Measurements from ENCODE around the gene SP6.

SP6 gene

GRCh38 chr17:47895347-47895855 lies 44.4 kb upstream of the SP6 start:
- peak overlapping the region; percentile 94 for H3K4me3 ChIP-seq (replicated peaks; ENCODE audit: low read depth, low read length)
- DNase-seq (ENCODE audit: low read depth) = peak; percentile 28
- TF ChIP-seq CTCF (IDR thresholded peaks at IDR 0.05; ENCODE audit: low read length, missing control alignments) = no peak

DNA sequence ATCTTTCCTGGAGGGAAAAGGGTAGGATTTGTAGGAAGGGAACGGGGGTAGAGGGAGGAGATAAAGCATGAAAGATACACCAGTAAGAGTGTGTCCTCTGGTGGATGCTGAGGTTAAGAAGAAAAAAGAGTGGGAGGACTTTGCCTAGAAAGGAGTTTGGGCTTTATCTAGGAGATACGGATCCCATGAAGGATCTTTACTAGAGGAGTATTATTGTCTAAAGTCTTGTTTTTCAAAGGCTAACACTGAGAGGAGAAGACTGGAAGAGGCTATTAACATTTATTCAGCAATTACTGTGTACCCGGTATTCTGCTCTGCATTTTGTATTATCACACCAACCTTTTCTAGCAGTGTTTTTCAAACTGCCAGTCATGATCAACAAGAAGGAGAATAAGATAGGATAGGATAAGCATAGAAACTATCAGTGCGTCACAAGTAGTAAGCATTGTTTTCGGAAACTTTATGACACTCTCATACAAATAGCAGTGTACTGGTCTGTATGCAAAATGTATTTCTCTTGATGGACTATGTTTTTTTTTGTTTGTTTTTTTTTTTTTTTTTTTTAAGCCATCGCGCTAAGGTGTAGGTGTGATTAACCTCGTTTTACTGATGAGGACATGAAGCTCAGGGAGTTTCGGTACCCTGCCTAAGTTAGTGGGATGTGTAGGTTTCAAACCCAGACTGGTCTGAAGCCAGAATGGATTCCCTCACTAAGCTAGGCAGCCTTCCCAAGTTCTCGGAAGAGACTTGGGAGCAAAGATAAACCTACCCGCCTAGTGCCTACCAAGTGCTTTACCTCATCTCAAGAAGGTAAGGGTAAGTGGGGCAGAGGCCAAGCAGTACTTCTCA lies 43.8 kb upstream of the SP6 start:
- peak overlapping the region; percentile 94 for H3K4me3 ChIP-seq (replicated peaks; ENCODE audit: low read depth, low read length)
- DNase-seq (ENCODE audit: low read depth) = no peak
- TF ChIP-seq CTCF (IDR thresholded peaks at IDR 0.05; ENCODE audit: low read length, missing control alignments) = no peak

- no peak for TF ChIP-seq CTCF (IDR thresholded peaks at IDR 0.05; ENCODE audit: low read length, missing control alignments)
- DNase-seq (ENCODE audit: low read depth) = no peak
- no peak overlapping the region for H3K4me3 ChIP-seq (replicated peaks; ENCODE audit: low read depth, low read length)
Observed at GRCh38 chr17:47891545-47892088, 40.7 kb upstream of the SP6 start.

DNA sequence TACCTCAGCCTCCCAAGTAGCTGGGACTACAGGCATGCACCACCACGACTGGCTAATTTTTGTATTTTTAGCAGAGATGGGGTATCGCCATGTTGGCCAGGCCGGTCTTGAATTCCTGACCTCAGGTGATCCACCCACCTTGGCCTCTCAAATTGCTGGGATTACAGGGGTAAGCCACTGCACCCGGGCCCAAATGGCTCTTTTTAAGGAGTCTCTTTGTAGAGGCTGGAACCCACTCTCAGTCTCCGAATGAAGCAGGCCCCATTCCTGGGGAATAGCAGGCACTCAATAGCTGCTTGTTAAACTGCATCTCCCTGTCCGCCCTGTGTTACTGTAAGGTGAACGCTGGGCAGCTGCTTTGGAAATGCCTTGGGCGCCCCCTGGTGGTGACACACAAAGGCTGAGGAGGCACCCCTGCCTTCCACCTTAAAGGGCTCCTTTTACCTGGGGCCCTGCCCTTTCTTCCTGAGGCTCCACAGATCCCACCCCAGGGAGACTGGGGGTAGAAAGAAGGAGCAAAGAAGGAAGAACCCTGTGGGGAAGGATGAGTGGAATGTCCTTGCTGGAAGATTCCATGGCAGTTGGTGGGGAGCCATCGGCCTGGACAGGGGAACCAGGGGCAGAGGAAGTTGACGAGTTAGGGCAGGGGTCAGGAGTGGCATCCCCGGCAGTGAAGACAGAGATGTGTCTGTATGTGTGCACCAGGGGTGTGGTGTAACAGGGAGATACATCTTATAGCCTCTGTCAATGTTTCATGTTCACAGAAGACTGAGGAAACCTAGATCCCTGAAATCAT lies 39.0 kb upstream of the SP6 start:
- H3K4me3 ChIP-seq (replicated peaks; ENCODE audit: low read depth, low read length) = no peak overlapping the region
- peak; percentile 92 for TF ChIP-seq CTCF (IDR thresholded peaks at IDR 0.05; ENCODE audit: low read length, missing control alignments)
- peak; percentile 88 for DNase-seq (ENCODE audit: low read depth)

DNA sequence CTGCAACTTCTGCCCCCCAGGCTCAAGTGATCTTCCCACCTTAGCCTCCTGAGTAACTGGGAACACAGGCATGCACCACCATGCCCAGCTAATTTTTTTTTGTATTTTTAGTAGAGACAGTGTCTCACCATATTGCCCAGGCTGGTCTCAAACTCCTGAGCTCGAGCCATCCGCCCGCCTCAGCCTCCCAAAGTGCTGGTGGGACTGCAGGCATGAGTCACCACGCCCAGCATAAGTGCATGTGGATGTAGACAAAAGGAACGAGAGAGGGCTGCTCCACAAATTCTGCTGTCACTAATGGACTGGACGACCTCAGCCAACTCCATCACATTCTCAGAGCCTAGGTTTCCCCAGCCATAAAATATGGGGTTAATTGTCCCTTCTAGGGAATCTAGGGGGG lies 37.3 kb upstream of the SP6 start:
- no peak for DNase-seq (ENCODE audit: low read depth)
- no peak overlapping the region for H3K4me3 ChIP-seq (replicated peaks; ENCODE audit: low read depth, low read length)
- no peak for TF ChIP-seq CTCF (IDR thresholded peaks at IDR 0.05; ENCODE audit: low read length, missing control alignments)

DNA sequence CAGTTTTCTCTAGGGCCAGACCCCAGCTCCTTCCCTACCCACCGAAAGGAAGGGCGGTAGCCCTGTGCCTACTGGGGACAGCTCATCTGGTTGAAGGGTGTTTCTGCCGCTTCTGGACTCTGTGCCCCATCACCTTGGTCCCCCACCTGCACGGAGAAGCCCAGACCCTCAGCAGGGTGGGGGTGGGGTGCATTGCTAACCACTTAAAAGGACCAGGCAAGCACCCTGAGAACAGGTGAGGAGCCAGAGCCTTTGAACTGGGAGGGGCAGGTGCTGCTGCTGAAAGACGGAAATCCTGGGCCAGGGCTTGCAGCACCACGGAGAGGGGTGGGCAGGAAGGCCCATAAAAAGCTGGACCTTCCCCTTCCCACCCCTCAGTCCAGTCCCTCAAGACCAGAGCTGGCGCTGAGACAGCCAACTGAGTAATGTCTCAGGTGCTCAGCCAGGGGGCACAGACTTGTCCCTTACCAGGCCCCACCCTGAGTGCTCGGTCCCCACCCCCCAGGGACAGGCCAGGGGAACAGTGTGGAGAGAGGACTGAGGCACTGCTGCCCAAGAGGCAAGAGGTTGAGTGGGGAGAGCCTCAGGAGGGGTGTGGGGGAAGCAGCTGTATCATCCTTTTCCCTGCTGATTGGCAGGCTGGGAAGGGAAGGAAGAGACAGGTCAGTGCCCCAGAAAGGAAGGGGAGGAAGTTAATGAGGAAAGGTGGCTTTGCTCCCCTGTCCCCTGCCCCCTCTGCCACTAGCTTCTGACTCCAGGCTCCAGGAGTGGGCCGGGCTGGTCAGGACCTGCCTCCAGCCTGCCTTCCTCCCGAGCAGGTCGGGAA lies 34.2 kb upstream of the SP6 start:
- no peak overlapping the region for H3K4me3 ChIP-seq (replicated peaks; ENCODE audit: low read depth, low read length)
- DNase-seq (ENCODE audit: low read depth) = no peak
- TF ChIP-seq CTCF (IDR thresholded peaks at IDR 0.05; ENCODE audit: low read length, missing control alignments) = no peak
